GM12878 (cell line): ENCODE data around the gene KDELR1. TPM values are rescaled to one million over a fixed set of nuclear protein-coding genes. Genes with fewer than 3 reads are reported as not detected.

Experiments used
- ATAC-seq: fragments of 200-7000 bp; cut with Tn5 transposase; 3 replicates; pipeline ENCODE4 v1.9.1; 2020; ENCODE audit warnings: mild to moderate bottlenecking, moderate library complexity
- BruUV-seq: library from RNA; stranded (reverse); fragments of 400-500 nt; replicated peaks from 2 replicates; lab custom pipeline; 2021; lab: Mats Ljungman, UMichigan
- CTCF ChIA-PET: fragments of 300-600 bp; sonication (Branson Sonifier 250); formaldehyde crosslinking; extraction: SDS; loops from one replicate; lab custom pipeline; 2021; ENCODE audit warnings: inconsistent platforms; lab: Yijun Ruan, JAX
- POLR2A ChIA-PET: fragments of 350-600 bp; formaldehyde crosslinking; extraction: SDS; loops from one replicate; lab custom pipeline; 2021; ENCODE audit warnings: inconsistent platforms; lab: Charles Lee
- RAD21 ChIA-PET: fragments of 300-600 bp; sonication (Branson Sonifier 250); formaldehyde crosslinking; loops from one replicate; lab custom pipeline; 2023; ENCODE audit warnings: antibody characterized with exemption; ENCODE audit not compliant: unreplicated experiment; lab: Charles Lee
- SMC1A ChIA-PET: fragments of 300-600 bp; sonication (Branson Sonifier 250); formaldehyde crosslinking; loops from one replicate; lab custom pipeline; 2023; ENCODE audit not compliant: unreplicated experiment, uncharacterized antibody; lab: Charles Lee
- DNase-seq: peaks from one replicate; pipeline ENCODE4 v3.0.0-alpha.2; 2011; ENCODE audit warnings: low read depth, low spot score
- FAIRE-seq: peaks from 3 replicates; lab custom pipeline; 2011; peaks lifted over from hg19 to GRCh38; lab: Jason Lieb, UNC
- H2AFZ ChIP-seq: 2 replicates; pipeline ENCODE4 v1.6.0; 2011; ENCODE audit warnings: low read depth, low read length, control low read depth; ENCODE audit not compliant: control insufficient read depth
- H3K27ac ChIP-seq: 2 replicates; pipeline ENCODE4 v1.5.1; 2011; ENCODE audit warnings: control low read depth; ENCODE audit not compliant: control insufficient read depth, insufficient read depth
- H3K27me3 ChIP-seq, 2 experiments: replicated peaks in 1 of 2; 2 replicates each; pipeline versions ENCODE4 v1.6.0 to v1.6.1; 2011; ENCODE audit warnings: low read length in 1 of 2; ENCODE audit not compliant: control insufficient read depth in 2 of 2, insufficient read depth in 2 of 2
- H3K36me3 ChIP-seq, 2 experiments: 2 replicates each; pipeline ENCODE4 v1.5.1; 2011; ENCODE audit warnings: low read length in 1 of 2; ENCODE audit not compliant: control insufficient read depth in 2 of 2, insufficient read depth in 2 of 2
- H3K4me1 ChIP-seq: 2 replicates; pipeline ENCODE4 v1.6.1; 2011; ENCODE audit warnings: mild to moderate bottlenecking, low read length, moderate library complexity, mixed read lengths; ENCODE audit not compliant: control insufficient read depth, insufficient read depth
- H3K4me2 ChIP-seq: 2 replicates; pipeline ENCODE4 v1.6.0; 2011; ENCODE audit warnings: control low read depth; ENCODE audit not compliant: control insufficient read depth, insufficient read depth
- H3K4me3 ChIP-seq: fragments of 200-600 bp; sonication (generic); 2 replicates; pipeline ENCODE4 v1.5.1; 2016
- H3K79me2 ChIP-seq: 2 replicates; pipeline ENCODE4 v1.6.0; 2011; ENCODE audit warnings: low read length; ENCODE audit not compliant: control insufficient read depth, insufficient read depth
- H3K9ac ChIP-seq: 2 replicates; pipeline ENCODE4 v1.8.0; 2011; ENCODE audit warnings: low read length, control low read depth, mixed read lengths; ENCODE audit not compliant: control insufficient read depth, insufficient read depth
- H3K9me3 ChIP-seq: replicated peaks from 3 replicates; pipeline ENCODE4 v1.5.1; 2011; ENCODE audit warnings: mild to moderate bottlenecking, low read length; ENCODE audit not compliant: control insufficient read depth, insufficient read depth
- H4K20me1 ChIP-seq: 2 replicates; pipeline ENCODE4 v1.6.0; 2011; ENCODE audit not compliant: control insufficient read depth, insufficient read depth
- CBFB ChIP-seq: IDR thresholded peaks from 2 replicates; pipeline ENCODE4 v1.6.1; 2016; ENCODE audit warnings: antibody characterized with exemption, low read depth
- CREM ChIP-seq: IDR thresholded peaks from 2 replicates; pipeline ENCODE4 v1.6.1; 2014; ENCODE audit warnings: antibody characterized with exemption, low read depth
- GATAD2B ChIP-seq: fragments of 450-650 bp; conservative IDR thresholded peaks from 2 replicates; pipeline ENCODE4 v1.6.1; 2017; ENCODE audit warnings: low read depth, mild to moderate bottlenecking, moderate library complexity
- KAT2A ChIP-seq: conservative IDR thresholded peaks from 2 replicates; pipeline ENCODE4 v1.6.1; 2011; ENCODE audit warnings: low read depth, low read length; ENCODE audit not compliant: control insufficient read depth
- NFYB ChIP-seq: IDR thresholded peaks from 2 replicates; pipeline ENCODE4 v1.6.1; 2011; ENCODE audit warnings: low read depth, mild to moderate bottlenecking, low read length, improper control_type of control experiment, moderate library complexity; ENCODE audit not compliant: insufficient read depth
- NRF1 ChIP-seq: conservative IDR thresholded peaks from 2 replicates; pipeline ENCODE4 v1.6.1; 2011; ENCODE audit warnings: mild to moderate bottlenecking, low read depth, low read length, improper control_type of control experiment
- PML ChIP-seq: IDR thresholded peaks from 2 replicates; pipeline ENCODE4 v1.6.1; 2012; ENCODE audit warnings: low read length, inconsistent platforms
- SIX5 ChIP-seq: IDR thresholded peaks from 2 replicates; pipeline ENCODE4 v1.6.1; 2011; ENCODE audit warnings: mild to moderate bottlenecking, low read depth, low read length, moderate library complexity; ENCODE audit not compliant: severe bottlenecking
- TAF1 ChIP-seq: IDR thresholded peaks from 2 replicates; pipeline ENCODE4 v1.6.1; 2011; ENCODE audit warnings: mild to moderate bottlenecking, low read depth, low read length, borderline replicate concordance
- ZNF687 ChIP-seq: fragments of 450-650 bp; IDR thresholded peaks from 2 replicates; pipeline ENCODE4 v1.6.1; 2017; ENCODE audit warnings: mild to moderate bottlenecking, moderate library complexity
- WGBS: methylation state at CpG from one replicate; pipeline ENCODE4 v1.1.6; 2016; ENCODE audit warnings: low lambda C conversion rate; ENCODE audit not compliant: insufficient replicate concordance, insufficient coverage; ENCODE audit errors: missing lambda C conversion rate; 5-methylcytosine and 5-hydroxymethylcytosine counted together
- in situ Hi-C: fragments of 300-500 bp; cut with MboI; formaldehyde crosslinking; loops from 9 replicates; pipeline ENCODE4 v1.14.3; 2018; ENCODE audit warnings: mixed read lengths
- intact Hi-C: fragments of 100-400 bp; cut with micrococcal nuclease; formaldehyde crosslinking; loops from one replicate; pipeline ENCODE4 v1.14.2; 2022; ENCODE audit not compliant: unreplicated experiment
- polyA plus RNA-seq, 11 experiments: library from polyadenylated mRNA; depleted of rRNA in 4 of 11; unstranded in 6 of 11; stranded (reverse) in 5 of 11; fragments of >200 nt; fragmentation: Nextera tagmentation in 4 of 11; fragmentation: Illumina TruSeq in 1 of 11; extraction: Ambion mirVana in 4 of 11; extraction: Trizol in 1 of 11; gene quantifications; 1 replicate in 1 of 11; 2 replicates in 10 of 11; pipeline versions ENCODE4 v1.2.1 to v1.2.3, GENCODE V29; 2011 to 2016; ENCODE audit warnings: inconsistent platforms in 2 of 11, missing spikeins in 2 of 11, low read depth in 1 of 11
- total RNA-seq, 4 experiments: library from RNA; depleted of rRNA in 3 of 4; stranded (reverse); fragments of >200 nt in 3 of 4; fragmentation: Illumina TruSeq in 1 of 4; extraction: Trizol in 1 of 4; gene quantifications; 2 replicates each; pipeline versions ENCODE4 v1.2.1 to v1.2.3, GENCODE V29; 2013 to 2021

KDELR1 gene
- total and polyA plus RNA-seq, 10 of the 15 experiments (the other 5 are each of a cell fraction or from before 2014, with no cell fraction given) = 2.3 to 71.0 (median 45.2) TPM

- RAD21 ChIA-PET = no interaction called here
- Histone ChIP-seq H3K79me2 (no peaks in the 10 kb centered on the region), H3K27me3 (no peaks in the 10 kb centered on the region)
- TF ChIP-seq KAT2A (no peak), CBFB (no peak), TAF1 (no peak), GATAD2B (no peak), ZNF687 (no peak), NFYB (no peak), CREM (no peak), PML (no peak), NRF1 (no peak), SIX5 (no peak)
- TF ChIP-seq, all 136 proteins: peak for 0
- BruUV-seq = no TSS peak
- Histone ChIP-seq H3K36me3 (no peaks in the 10 kb centered on the region; a peak in 1 of 4 replicates), H3K9ac (no peak overlapping the region), H3K27ac (no peak overlapping the region), H2AFZ (no peak overlapping the region), H3K4me3 (no peak overlapping the region), H3K4me1 (no peaks in the 10 kb centered on the region), H3K9me3 (no peaks in the 10 kb centered on the region), H4K20me1 (no peaks in the 10 kb centered on the region), H3K4me2 (no peak overlapping the region)
- CTCF ChIA-PET = interaction anchor here (0.8 to 1.5 kb wide), 4 partner anchors 14 to 236 kb away, joined by 3 to 5 read pairs (median 4); partner anchors contain the start of gene KDELR1
- ATAC-seq = no peak
- WGBS = 84% methylated on average over 5 of the region's 5 CpGs
- intact Hi-C loops (no loop called here), in situ Hi-C loops (no loop called here)
- no peak for FAIRE-seq
- no peak for DNase-seq
- POLR2A ChIA-PET = interaction anchor here (0.6 to 1.3 kb wide), 4 partner anchors 16 to 81 kb away, joined by 3 to 7 read pairs (median 3); partner anchors contain the start of genes SYNGR4 and TMEM143
- SMC1A ChIA-PET = no interaction called here
Measured at GRCh38 chr19:48348045-48348444, 43.3 kb downstream of the KDELR1 start.
